Forelimb muscle (tissue), 1 donor: ENCODE data around the gene CFAP52. TPM values are rescaled to one million over a fixed set of nuclear protein-coding genes. Genes with fewer than 3 reads are reported as not detected.
"Not testable (repeated sequence)": the region's sequence is repeated elsewhere in the genome, so short reads cannot be mapped to it uniquely, and the experiment has no call there.

ENCODE experiments used
- DNase-seq: peaks from one replicate; pipeline ENCODE4 v3.0.0-alpha.2; 2013; ENCODE audit warnings: low read depth
- polyA plus RNA-seq: library from polyadenylated mRNA; unstranded; fragments of 120-200 nt; gene quantifications from one replicate; pipeline ENCODE4 v1.2.1, GENCODE V29; 2013; ENCODE audit not compliant: insufficient read length

Gene CFAP52
- polyA plus RNA-seq, 1 donor: 0.16 TPM

- DNase-seq: no peak
Measured at GRCh38 chr17:9645851-9646545, 69.6 kb downstream of the CFAP52 start.

GRCh38 chr17:9646546-9646885, 70.1 kb downstream of the CFAP52 start:
- DNase-seq: no peak

GRCh38 chr17:9647014-9647413, 70.6 kb downstream of the CFAP52 start:
- DNase-seq: no peak

GRCh38 chr17:9648521-9649110, 72.2 kb downstream of the CFAP52 start:
- DNase-seq: no peak

- no peak for DNase-seq
Measured at GRCh38 chr17:9658593-9659211, 82.3 kb downstream of the CFAP52 start.

GRCh38 chr17:9661027-9661426, 84.6 kb downstream of the CFAP52 start:
- no peak for DNase-seq

- DNase-seq: not testable (repeated sequence)
Measured at GRCh38 chr17:9663511-9663910, 87.1 kb downstream of the CFAP52 start.

GRCh38 chr17:9666461-9667050, 90.1 kb downstream of the CFAP52 start:
- no peak for DNase-seq

- no peak for DNase-seq
Measured at GRCh38 chr17:9668517-9668916, 92.1 kb downstream of the CFAP52 start.

GRCh38 chr17:9669551-9670008, 93.1 kb downstream of the CFAP52 start:
- no peak for DNase-seq

- DNase-seq: no peak
Measured at GRCh38 chr17:9670596-9670995, 94.2 kb downstream of the CFAP52 start.

GRCh38 chr17:9671559-9671958, 95.1 kb downstream of the CFAP52 start:
- DNase-seq: no peak

GRCh38 chr17:9672266-9672665, 95.8 kb downstream of the CFAP52 start:
- no peak for DNase-seq

- no peak for DNase-seq
Measured at GRCh38 chr17:9672691-9673090, 96.2 kb downstream of the CFAP52 start.

GRCh38 chr17:9676084-9676483, 99.6 kb downstream of the CFAP52 start:
- DNase-seq: no peak

GRCh38 chr17:9676820-9677310, 100.4 kb downstream of the CFAP52 start:
- no peak for DNase-seq

GRCh38 chr17:9677411-9677810, 101.0 kb downstream of the CFAP52 start:
- no peak for DNase-seq

- DNase-seq: no peak
Measured at GRCh38 chr17:9677896-9678295, 101.5 kb downstream of the CFAP52 start.

- DNase-seq: no peak
Measured at GRCh38 chr17:9684955-9685621, 108.6 kb downstream of the CFAP52 start.
